ENCODE results near the gene PDS5B. TPM values are rescaled to one million over a fixed set of nuclear protein-coding genes. Genes with fewer than 3 reads are reported as not detected.

Gene PDS5B
- total RNA-seq, 1 donor from 2014 or later = 82.4 TPM

GRCh38 chr13:32661685-32662084, 75.4 kb downstream of the PDS5B start:
- TF ChIP-seq CTCF (conservative IDR thresholded peaks at IDR 0.05) = no peak
- H3K27me3 Mint-ChIP-seq (ENCODE audit: low read depth) = no peaks in the 10 kb centered on the region
- no peak overlapping the region for H3K4me3 Mint-ChIP-seq
- DNase-seq (ENCODE audit: low read depth, low spot score) = no peak
- H3K9me3 Mint-ChIP-seq = peaks cover 4% of the 10 kb centered on the region
- no peaks in the 10 kb centered on the region for H3K4me1 Mint-ChIP-seq
- peaks cover 14% of the 10 kb centered on the region for H3K36me3 Mint-ChIP-seq (ENCODE audit: low read depth)
- H3K27ac Mint-ChIP-seq (ENCODE audit: unreplicated experiment) = no peak overlapping the region

- H3K36me3 Mint-ChIP-seq (ENCODE audit: low read depth) = peaks cover 6% of the 10 kb centered on the region
- no peaks in the 10 kb centered on the region for H3K27me3 Mint-ChIP-seq (ENCODE audit: low read depth)
- no peak overlapping the region for H3K4me3 Mint-ChIP-seq
- no peak for TF ChIP-seq CTCF (conservative IDR thresholded peaks at IDR 0.05)
- H3K4me1 Mint-ChIP-seq = no peaks in the 10 kb centered on the region
- H3K9me3 Mint-ChIP-seq = no peaks in the 10 kb centered on the region
- no peak for DNase-seq (ENCODE audit: low read depth, low spot score)
- H3K27ac Mint-ChIP-seq (ENCODE audit: unreplicated experiment) = no peak overlapping the region
These were observed 77.4 kb downstream of the PDS5B start for GRCh38 chr13:32663660-32664059.

- no peak overlapping the region for H3K4me3 Mint-ChIP-seq
- H3K36me3 Mint-ChIP-seq (ENCODE audit: low read depth) = peaks cover 4% of the 10 kb centered on the region
- DNase-seq (ENCODE audit: low read depth, low spot score) = no peak
- no peaks in the 10 kb centered on the region for H3K9me3 Mint-ChIP-seq
- H3K4me1 Mint-ChIP-seq = no peaks in the 10 kb centered on the region
- no peak for TF ChIP-seq CTCF (conservative IDR thresholded peaks at IDR 0.05)
- no peak overlapping the region for H3K27ac Mint-ChIP-seq (ENCODE audit: unreplicated experiment)
- H3K27me3 Mint-ChIP-seq (ENCODE audit: low read depth) = no peaks in the 10 kb centered on the region
These were observed 80.8 kb downstream of the PDS5B start for GRCh38 chr13:32666990-32667571.

GRCh38 chr13:32669030-32669646, 82.9 kb downstream of the PDS5B start:
- Mint-ChIP-seq H3K27me3 (ENCODE audit: low read depth) (no peaks in the 10 kb centered on the region), H3K9me3 (no peaks in the 10 kb centered on the region), H3K4me1 (no peaks in the 10 kb centered on the region), H3K27ac (ENCODE audit: unreplicated experiment) (no peak overlapping the region), H3K4me3 (no peak overlapping the region), H3K36me3 (ENCODE audit: low read depth) (peaks cover 9% of the 10 kb centered on the region)
- peak; percentile 83 for TF ChIP-seq CTCF (conservative IDR thresholded peaks at IDR 0.05)
- no peak for DNase-seq (ENCODE audit: low read depth, low spot score)

- no peak for DNase-seq (ENCODE audit: low read depth, low spot score)
- Mint-ChIP-seq H3K36me3 (ENCODE audit: low read depth) (peaks cover 28% of the 10 kb centered on the region), H3K4me1 (no peaks in the 10 kb centered on the region), H3K9me3 (no peaks in the 10 kb centered on the region), H3K27me3 (ENCODE audit: low read depth) (no peaks in the 10 kb centered on the region), H3K27ac (ENCODE audit: unreplicated experiment) (no peak overlapping the region), H3K4me3 (no peak overlapping the region)
- TF ChIP-seq CTCF (conservative IDR thresholded peaks at IDR 0.05) = no peak
These were observed 88.3 kb downstream of the PDS5B start for GRCh38 chr13:32674503-32674902.
